Umbilical cord (tissue), 2 donors: Measurements from ENCODE around the gene INPPL1. TPM values are rescaled to one million over a fixed set of nuclear protein-coding genes. Genes with fewer than 3 reads are reported as not detected.

Experiments
- DNase-seq: peaks from one replicate; pipeline ENCODE4 v3.0.0-alpha.2; 2015; ENCODE audit warnings: low spot score
- total RNA-seq: library from RNA; depleted of rRNA; stranded (reverse); fragments of >200 nt; gene quantifications from one replicate; pipeline ENCODE4 v1.2.3, GENCODE V29; 2014; ENCODE audit warnings: low replicate concordance; ENCODE audit not compliant: insufficient read depth

The INPPL1 gene
- total RNA-seq, 1 donor from 2014 or later, result 34.4 TPM

GRCh38 chr11:72283947-72284346 is 59.4 kb downstream of the INPPL1 start:
- no peak for DNase-seq

- no peak for DNase-seq
These were observed 62.7 kb downstream of the INPPL1 start for GRCh38 chr11:72287293-72287692.

Other genes starting within 250 kb of the INPPL1 start
- gene IL18BP, start 225.9 kb upstream of the INPPL1 start, total RNA-seq, result 6.0 TPM
- 145 TPM for gene NUMA1, start 144.2 kb upstream of the INPPL1 start, total RNA-seq
- gene LRRC51, start 143.9 kb upstream of the INPPL1 start, total RNA-seq, result 1.4 TPM
- 57.1 TPM for gene LAMTOR1, start 121.5 kb upstream of the INPPL1 start, total RNA-seq
- not detected for gene TOMT, start 118.8 kb upstream of the INPPL1 start, total RNA-seq
- 2.2 TPM for gene ANAPC15, start 112.1 kb upstream of the INPPL1 start, total RNA-seq
- not detected for gene FOLR3, start 89.0 kb upstream of the INPPL1 start, total RNA-seq
- gene FOLR1, start 32.6 kb upstream of the INPPL1 start, total RNA-seq, result 5.1 TPM
- 29.9 TPM for gene FOLR2, start 8.0 kb upstream of the INPPL1 start, total RNA-seq
- 1.2 TPM for gene PHOX2A, start 19.4 kb downstream of the INPPL1 start, total RNA-seq
- gene CLPB, start 209.8 kb downstream of the INPPL1 start, total RNA-seq, result 31.8 TPM